WTC11 (cell line): Measurements from ENCODE around the gene IFNK.

Experiments used
- CDX4 ChIP-seq: fragments of 250-450 bp; sonication (Bioruptor Pico); IDR thresholded peaks from 2 replicates; pipeline ENCODE4 v1.9.0; 2021; ENCODE audit warnings: moderate library complexity, mild to moderate bottlenecking, inconsistent platforms, borderline replicate concordance
- CTCF ChIP-seq: fragments of 200-600 bp; IDR thresholded peaks from 2 replicates; pipeline ENCODE4 v1.8.0; 2022; ENCODE audit warnings: antibody characterized with exemption
- E2F4 ChIP-seq: sonication (generic); formaldehyde crosslinking; IDR thresholded peaks from 2 replicates; pipeline ENCODE4 v1.8.1; 2022; ENCODE audit warnings: low read depth, mild to moderate bottlenecking, moderate library complexity, missing genetic modification reagents, borderline replicate concordance
- NFYB ChIP-seq: sonication (generic); formaldehyde crosslinking; conservative IDR thresholded peaks from 2 replicates; pipeline ENCODE4 v1.8.0; 2022; ENCODE audit warnings: low read depth, missing genetic modification reagents
- TEAD1 ChIP-seq: sonication (generic); formaldehyde crosslinking; IDR thresholded peaks from 2 replicates; pipeline ENCODE4 v1.8.0; 2022; ENCODE audit warnings: mild to moderate bottlenecking, missing genetic modification reagents
- TEAD4 ChIP-seq: sonication (generic); formaldehyde crosslinking; IDR thresholded peaks from 2 replicates; pipeline ENCODE4 v1.8.0; 2022; ENCODE audit warnings: mild to moderate bottlenecking, missing genetic modification reagents
- USF2 ChIP-seq: sonication (generic); formaldehyde crosslinking; IDR thresholded peaks from 2 replicates; pipeline ENCODE4 v1.8.1; 2023; ENCODE audit warnings: mild to moderate bottlenecking, missing genetic modification reagents, moderate library complexity
- TF ChIP-seq, protein P1 (sequence below): sonication (generic); formaldehyde crosslinking; IDR thresholded peaks from 2 replicates; pipeline ENCODE4 v1.8.1; 2022; ENCODE audit warnings: low read depth, missing genetic modification reagents, borderline replicate concordance
- TF ChIP-seq, protein P2 (sequence below): sonication (generic); formaldehyde crosslinking; IDR thresholded peaks from 2 replicates; pipeline ENCODE4 v1.8.0; 2022; ENCODE audit warnings: mild to moderate bottlenecking, missing genetic modification reagents
- TF ChIP-seq, protein P3 (sequence below): sonication (generic); formaldehyde crosslinking; IDR thresholded peaks from 2 replicates; pipeline ENCODE4 v1.8.0; 2022; ENCODE audit warnings: mild to moderate bottlenecking, missing genetic modification reagents
- TF ChIP-seq, protein P4 (sequence below): sonication (generic); formaldehyde crosslinking; IDR thresholded peaks from 2 replicates; pipeline ENCODE4 v1.8.1; 2022; ENCODE audit warnings: missing genetic modification reagents, borderline replicate concordance

- TF ChIP-seq, protein P1, sequence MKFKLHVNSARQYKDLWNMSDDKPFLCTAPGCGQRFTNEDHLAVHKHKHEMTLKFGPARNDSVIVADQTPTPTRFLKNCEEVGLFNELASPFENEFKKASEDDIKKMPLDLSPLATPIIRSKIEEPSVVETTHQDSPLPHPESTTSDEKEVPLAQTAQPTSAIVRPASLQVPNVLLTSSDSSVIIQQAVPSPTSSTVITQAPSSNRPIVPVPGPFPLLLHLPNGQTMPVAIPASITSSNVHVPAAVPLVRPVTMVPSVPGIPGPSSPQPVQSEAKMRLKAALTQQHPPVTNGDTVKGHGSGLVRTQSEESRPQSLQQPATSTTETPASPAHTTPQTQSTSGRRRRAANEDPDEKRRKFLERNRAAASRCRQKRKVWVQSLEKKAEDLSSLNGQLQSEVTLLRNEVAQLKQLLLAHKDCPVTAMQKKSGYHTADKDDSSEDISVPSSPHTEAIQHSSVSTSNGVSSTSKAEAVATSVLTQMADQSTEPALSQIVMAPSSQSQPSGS (CRISPR knock-in tag), result no peak
- TF ChIP-seq CTCF (no peak), E2F4 (CRISPR knock-in tag) (no peak), USF2 (CRISPR knock-in tag) (no peak), TEAD1 (CRISPR knock-in tag) (no peak), NFYB (no peak), TEAD4 (no peak), CDX4 (no peak)
- TF ChIP-seq, protein P2, sequence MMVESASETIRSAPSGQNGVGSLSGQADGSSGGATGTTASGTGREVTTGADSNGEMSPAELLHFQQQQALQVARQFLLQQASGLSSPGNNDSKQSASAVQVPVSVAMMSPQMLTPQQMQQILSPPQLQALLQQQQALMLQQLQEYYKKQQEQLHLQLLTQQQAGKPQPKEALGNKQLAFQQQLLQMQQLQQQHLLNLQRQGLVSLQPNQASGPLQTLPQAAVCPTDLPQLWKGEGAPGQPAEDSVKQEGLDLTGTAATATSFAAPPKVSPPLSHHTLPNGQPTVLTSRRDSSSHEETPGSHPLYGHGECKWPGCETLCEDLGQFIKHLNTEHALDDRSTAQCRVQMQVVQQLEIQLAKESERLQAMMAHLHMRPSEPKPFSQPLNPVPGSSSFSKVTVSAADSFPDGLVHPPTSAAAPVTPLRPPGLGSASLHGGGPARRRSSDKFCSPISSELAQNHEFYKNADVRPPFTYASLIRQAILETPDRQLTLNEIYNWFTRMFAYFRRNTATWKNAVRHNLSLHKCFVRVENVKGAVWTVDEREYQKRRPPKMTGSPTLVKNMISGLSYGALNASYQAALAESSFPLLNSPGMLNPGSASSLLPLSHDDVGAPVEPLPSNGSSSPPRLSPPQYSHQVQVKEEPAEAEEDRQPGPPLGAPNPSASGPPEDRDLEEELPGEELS, result no peak
- TF ChIP-seq, protein P3, sequence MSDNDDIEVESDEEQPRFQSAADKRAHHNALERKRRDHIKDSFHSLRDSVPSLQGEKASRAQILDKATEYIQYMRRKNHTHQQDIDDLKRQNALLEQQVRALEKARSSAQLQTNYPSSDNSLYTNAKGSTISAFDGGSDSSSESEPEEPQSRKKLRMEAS (CRISPR knock-in tag), result no peak
- TF ChIP-seq, protein P4, sequence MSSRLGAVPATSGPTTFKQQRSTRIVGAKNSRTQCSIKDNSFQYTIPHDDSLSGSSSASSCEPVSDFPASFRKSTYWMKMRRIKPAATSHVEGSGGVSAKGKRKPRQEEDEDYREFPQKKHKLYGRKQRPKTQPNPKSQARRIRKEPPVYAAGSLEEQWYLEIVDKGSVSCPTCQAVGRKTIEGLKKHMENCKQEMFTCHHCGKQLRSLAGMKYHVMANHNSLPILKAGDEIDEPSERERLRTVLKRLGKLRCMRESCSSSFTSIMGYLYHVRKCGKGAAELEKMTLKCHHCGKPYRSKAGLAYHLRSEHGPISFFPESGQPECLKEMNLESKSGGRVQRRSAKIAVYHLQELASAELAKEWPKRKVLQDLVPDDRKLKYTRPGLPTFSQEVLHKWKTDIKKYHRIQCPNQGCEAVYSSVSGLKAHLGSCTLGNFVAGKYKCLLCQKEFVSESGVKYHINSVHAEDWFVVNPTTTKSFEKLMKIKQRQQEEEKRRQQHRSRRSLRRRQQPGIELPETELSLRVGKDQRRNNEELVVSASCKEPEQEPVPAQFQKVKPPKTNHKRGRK, result no peak
Measured at GRCh38 chr9:27478322-27478721, 45.8 kb upstream of the IFNK start.
